HCT116 (cell line): ENCODE measurements around the gene PRKN.

Experiments
- FOSL1 ChIP-seq: IDR thresholded peaks from 2 replicates; pipeline ENCODE4 v1.6.1; 2012; ENCODE audit warnings: low read depth
- POLR2A ChIP-seq: IDR thresholded peaks from 2 replicates; pipeline ENCODE4 v1.7.0; 2011; ENCODE audit warnings: borderline replicate concordance; ENCODE audit not compliant: insufficient read depth, insufficient read length; ENCODE audit errors: extremely low read depth
- RAD21 ChIP-seq: IDR thresholded peaks from 2 replicates; pipeline ENCODE4 v1.6.1; 2012; ENCODE audit warnings: low read depth, mild to moderate bottlenecking
- TF ChIP-seq, protein P1 (sequence below), 3 experiments: fragments of 200-600 bp in 1 of 3; sonication (generic) in 1 of 3; IDR thresholded peaks in 2 of 3; conservative IDR thresholded peaks in 1 of 3; 2 replicates each; pipeline ENCODE4 v1.5.1; 2012 to 2017; ENCODE audit warnings: low read depth in 2 of 3, low read length in 2 of 3, antibody characterized with exemption in 1 of 3, borderline replicate concordance in 1 of 3, control low read depth in 1 of 3, mild to moderate bottlenecking in 1 of 3, mixed read lengths in 1 of 3, mixed run types in 1 of 3, moderate library complexity in 1 of 3; ENCODE audit not compliant: insufficient read depth in 1 of 3

DNA sequence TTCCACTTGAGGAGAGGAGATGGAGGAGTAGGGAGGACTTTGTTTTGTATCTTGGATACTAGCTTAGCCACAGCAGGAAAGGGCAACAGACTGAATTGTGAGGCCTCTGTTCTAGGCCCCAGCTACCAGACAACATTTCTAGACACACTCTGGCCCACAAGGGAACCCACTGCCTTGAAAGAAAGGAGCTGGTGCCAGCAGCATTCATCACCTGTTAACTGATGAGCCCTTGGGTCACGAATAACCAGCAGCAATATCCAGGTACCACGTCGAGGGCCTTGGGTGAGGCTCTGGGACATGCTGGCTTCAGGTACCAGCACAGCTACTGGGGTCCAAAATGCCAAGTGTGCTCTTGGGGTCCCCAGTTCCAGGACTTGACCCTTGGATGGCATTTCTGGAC, 165.5 kb downstream of the PRKN start:
- no peak for TF ChIP-seq POLR2A
- TF ChIP-seq FOSL1, result no peak
- TF ChIP-seq, protein P1, sequence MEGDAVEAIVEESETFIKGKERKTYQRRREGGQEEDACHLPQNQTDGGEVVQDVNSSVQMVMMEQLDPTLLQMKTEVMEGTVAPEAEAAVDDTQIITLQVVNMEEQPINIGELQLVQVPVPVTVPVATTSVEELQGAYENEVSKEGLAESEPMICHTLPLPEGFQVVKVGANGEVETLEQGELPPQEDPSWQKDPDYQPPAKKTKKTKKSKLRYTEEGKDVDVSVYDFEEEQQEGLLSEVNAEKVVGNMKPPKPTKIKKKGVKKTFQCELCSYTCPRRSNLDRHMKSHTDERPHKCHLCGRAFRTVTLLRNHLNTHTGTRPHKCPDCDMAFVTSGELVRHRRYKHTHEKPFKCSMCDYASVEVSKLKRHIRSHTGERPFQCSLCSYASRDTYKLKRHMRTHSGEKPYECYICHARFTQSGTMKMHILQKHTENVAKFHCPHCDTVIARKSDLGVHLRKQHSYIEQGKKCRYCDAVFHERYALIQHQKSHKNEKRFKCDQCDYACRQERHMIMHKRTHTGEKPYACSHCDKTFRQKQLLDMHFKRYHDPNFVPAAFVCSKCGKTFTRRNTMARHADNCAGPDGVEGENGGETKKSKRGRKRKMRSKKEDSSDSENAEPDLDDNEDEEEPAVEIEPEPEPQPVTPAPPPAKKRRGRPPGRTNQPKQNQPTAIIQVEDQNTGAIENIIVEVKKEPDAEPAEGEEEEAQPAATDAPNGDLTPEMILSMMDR (IDR thresholded peaks at IDR 0.05 in 2 of 3, conservative IDR thresholded peaks at IDR 0.05 in 1 of 3; ENCODE audit: borderline replicate concordance in 1 of 3, insufficient read depth in 1 of 3, low read depth in 2 of 3, low read length in 2 of 3), result no peak
- no peak for TF ChIP-seq RAD21
